Heart left ventricle (tissue), 16 donors: ENCODE results near the gene ARL15. TPM values are rescaled to one million over a fixed set of nuclear protein-coding genes. Genes with fewer than 3 reads are reported as not detected.

Source experiments
- ATAC-seq, 4 donors: fragments of 200-7000 bp; cut with Tn5 transposase; one replicate each; pipeline ENCODE4 v1.9.1; 2020 to 2022; ENCODE audit warnings: moderate library complexity in 4 of 4, mild to moderate bottlenecking in 3 of 4, moderate number of reproducible peaks in 1 of 4
- DNase-seq, 5 donors: peaks; one replicate each; pipeline ENCODE4 v3.0.0-alpha.2; 2020
- H3K27ac ChIP-seq, 12 donors: fragments of 200-600 bp; sonication (generic) in 4 of 12; one replicate each; pipeline versions ENCODE4 v1.5.0 to v1.8.0; 2016 to 2022; ENCODE audit warnings: mild to moderate bottlenecking in 2 of 12
- H3K27me3 ChIP-seq, 9 donors: fragments of 200-600 bp; sonication (generic) in 2 of 9; one replicate each; pipeline versions ENCODE4 v1.5.1 to v1.8.0; 2016 to 2022; ENCODE audit warnings: mild to moderate bottlenecking in 3 of 9
- H3K36me3 ChIP-seq, 9 donors: fragments of 200-600 bp; sonication (generic) in 2 of 9; one replicate each; pipeline versions ENCODE4 v1.5.0 to v1.8.0; 2018 to 2022; ENCODE audit warnings: mild to moderate bottlenecking in 2 of 9
- H3K4me1 ChIP-seq, 12 donors: fragments of 200-600 bp; sonication (generic) in 4 of 12; one replicate each; pipeline versions ENCODE4 v1.5.0 to v1.8.0; 2016 to 2022; ENCODE audit warnings: mild to moderate bottlenecking in 3 of 12
- H3K4me3 ChIP-seq, 12 donors: fragments of 200-600 bp; sonication (generic) in 4 of 12; one replicate each; pipeline versions ENCODE4 v1.5.0 to v1.8.0; 2017 to 2022; ENCODE audit warnings: mild to moderate bottlenecking in 9 of 12, moderate library complexity in 4 of 12
- H3K9me3 ChIP-seq, 12 donors: fragments of 200-600 bp; sonication (generic) in 4 of 12; one replicate each; pipeline versions ENCODE4 v1.5.0 to v1.8.0; 2016 to 2022; ENCODE audit warnings: mild to moderate bottlenecking in 1 of 12
- CTCF ChIP-seq, 12 donors: fragments of 200-600 bp; sonication (generic) in 4 of 12; IDR thresholded peaks; one replicate each; pipeline versions ENCODE4 v1.5.0 to v1.8.0; 2018 to 2022; ENCODE audit warnings: antibody characterized with exemption in 12 of 12, mild to moderate bottlenecking in 5 of 12
- POLR2A ChIP-seq, 2 donors: fragments of 450-650 bp; IDR thresholded peaks; one replicate each; pipeline ENCODE4 v1.6.1; 2017; ENCODE audit warnings: antibody characterized with exemption in 2 of 2, mild to moderate bottlenecking in 2 of 2, moderate library complexity in 2 of 2
- WGBS, 4 donors: extraction: QIAGEN DNeasy Blood & Tissue Kit in 2 of 4; methylation state at CpG; one replicate each; pipeline versions ENCODE4 v1.1.5 to v1.1.7; 2013 to 2018; 5-methylcytosine and 5-hydroxymethylcytosine counted together
- intact Hi-C, 10 donors: fragments of 100-400 bp; cut with DNase I; formaldehyde crosslinking; loops; one replicate each; pipeline versions ENCODE4 v1.11.1 to v1.14.2; 2022
- polyA plus RNA-seq, 2 donors: library from polyadenylated mRNA; stranded (reverse); fragments of 200-250 nt; gene quantifications; one replicate each; pipeline ENCODE4 v1.2.3, GENCODE V29; 2013
- total RNA-seq, 9 donors: library from RNA; depleted of rRNA in 2 of 9; stranded (reverse); fragments of >200 nt in 2 of 9; fragmentation: NEBNext Ultra II Directional in 3 of 9; extraction: Animal tissue kit (Norgen Biotek cat#: 25700) in 3 of 9; gene quantifications; one replicate each; pipeline versions ENCODE4 v1.1.0 to v1.2.4, GENCODE V29; 2016 to 2023
- donor health status: ischemic (EF 13 %, LVEDD 7.1; RV severe dilation, severe dysfunction).
- donor health status: healthy with polysubstance abuse.
- donor health status: DM: no; HTN: yes; CAD: no.
- donor health status: DM: no; HTN: no; CAD: no.
- donor health status: ischemic (EF 25% LVEDD 6.9; RV normal size, moderate dysfunction).
- donor health status: ischemic (EF 25% LVEDD 5.7; RV mildly dilated, moderate dysfunction).
- donor health status: healthy.
- donor health status: DM: yes; HTN: yes; CAD: no.
- donor health status: ischemic (EF 35%, LVEDD 5.7; RV mildly dilated, moderate dysfunction).
- donor health status: nonischemic (EF 11% LVEDD 7.7; RV severe dilation, severe dysfunction).
- donor health status: DM: yes; HTN: yes; CAD: no.
- donor health status: PGD.
- donor health status: ischemic (EF 29% LVEDD 5.4; RV normal size, mild dysfunction).
- donor health status: nonischemic (EF 23%, LVEDD 6.1; RV moderate dilation, normal function).

The ARL15 gene
- total and polyA plus RNA-seq, 11 donors: 7.1 to 35.0 (median 23.2) TPM

- intact Hi-C loops: loop anchor here in 2 of 10 donors (5.0 kb wide), 2 partner anchors 40 to 45 kb away; no protein-coding TSS in a partner anchor
- no peak for ATAC-seq
Measured at GRCh38 chr5:54301849-54302248, 8.5 kb downstream of the ARL15 start.

GRCh38 chr5:54301220-54301619 lies 9.2 kb downstream of the ARL15 start:
- Histone ChIP-seq H3K27me3 (no peaks in the 10 kb centered on the region), H3K36me3 (no peaks in the 10 kb centered on the region), H3K4me3 (no peak overlapping the region), H3K9me3 (no peaks in the 10 kb centered on the region), H3K4me1 (peaks cover 0 to 55% (median 34%) of the 10 kb centered on the region in 12 donors), H3K27ac (no peak overlapping the region)
- 26 to 76% (median 58%) methylated on average over 2 of the region's 2 CpGs for WGBS, 4 donors
- TF ChIP-seq CTCF (IDR thresholded peaks at IDR 0.05) (no peak), POLR2A (IDR thresholded peaks at IDR 0.05) (no peak)
- ATAC-seq (no peak), DNase-seq (no peak)
- intact Hi-C loops: loop anchor here in 2 of 10 donors (5.0 kb wide), 2 partner anchors 39 to 44 kb away; no protein-coding TSS in a partner anchor

More at GRCh38 chr5:54301849-54302248, 8.5 kb downstream of the ARL15 start:
- Histone ChIP-seq H3K4me1 (peaks cover 0 to 49% (median 28%) of the 10 kb centered on the region in 12 donors), H3K27me3 (no peaks in the 10 kb centered on the region), H3K27ac (no peak overlapping the region), H3K4me3 (no peak overlapping the region), H3K9me3 (no peaks in the 10 kb centered on the region), H3K36me3 (no peaks in the 10 kb centered on the region)
- WGBS, 4 donors: 82 to 95% (median 92%) methylated on average over 1 of the region's 1 CpG
- no peak for TF ChIP-seq POLR2A (IDR thresholded peaks at IDR 0.05)
- TF ChIP-seq CTCF (IDR thresholded peaks at IDR 0.05): no peak
- no peak for DNase-seq

GRCh38 chr5:54298947-54299346 lies 11.4 kb downstream of the ARL15 start:
- TF ChIP-seq CTCF (IDR thresholded peaks at IDR 0.05) (no peak), POLR2A (IDR thresholded peaks at IDR 0.05) (no peak)
- 95 to 99% (median 97%) methylated on average over 5 of the region's 5 CpGs for WGBS, 4 donors
- no peak overlapping the region for H3K27ac ChIP-seq
- peaks cover 0 to 73% (median 52%) of the 10 kb centered on the region in 12 donors for H3K4me1 ChIP-seq
- intact Hi-C loops: no loop called here
- H3K27me3 ChIP-seq: no peaks in the 10 kb centered on the region
- no peaks in the 10 kb centered on the region for H3K9me3 ChIP-seq
- H3K4me3 ChIP-seq: no peak overlapping the region
- ATAC-seq (no peak), DNase-seq (no peak)
- no peaks in the 10 kb centered on the region for H3K36me3 ChIP-seq

GRCh38 chr5:54296386-54296785 lies 14.0 kb downstream of the ARL15 start:
- Histone ChIP-seq H3K36me3 (no peaks in the 10 kb centered on the region), H3K27ac (peak overlapping the region in 11 of 12 donors; percentile 42 to 87 (median 70)), H3K27me3 (no peaks in the 10 kb centered on the region), H3K4me1 (peaks cover 0 to 69% (median 42%) of the 10 kb centered on the region in 12 donors), H3K4me3 (peak overlapping the region in 5 of 12 donors; percentile 3 to 14 (median 13)), H3K9me3 (no peaks in the 10 kb centered on the region)
- 44 to 67% (median 47%) methylated on average over 1 to 2 of the region's 2 CpGs for WGBS, 4 donors
- DNase-seq: peak in 1 of 5 donors; percentile 55
- intact Hi-C loops: no loop called here
- ATAC-seq: peak; percentile 54 to 62 (median 56)
- TF ChIP-seq CTCF (IDR thresholded peaks at IDR 0.05) (no peak), POLR2A (IDR thresholded peaks at IDR 0.05) (no peak)
